Right lobe of liver (tissue), 6 donors: ENCODE measurements around the gene RPP38. TPM values are rescaled to one million over a fixed set of nuclear protein-coding genes. Genes with fewer than 3 reads are reported as not detected.

ENCODE experiments used
- ATAC-seq, 4 donors: fragments of 200-7000 bp; cut with Tn5 transposase; one replicate each; pipeline ENCODE4 v1.9.1; 2020; ENCODE audit warnings: mild to moderate bottlenecking in 4 of 4, moderate library complexity in 4 of 4
- DNase-seq, 3 donors: peaks; one replicate each; pipeline ENCODE4 v3.0.0-alpha.2; 2020
- H3K27ac ChIP-seq, 3 donors: fragments of 200-600 bp; one replicate each; pipeline ENCODE4 v1.8.0; 2022
- H3K27me3 ChIP-seq, 2 donors: fragments of 200-600 bp; one replicate each; pipeline ENCODE4 v1.8.0; 2022
- H3K36me3 ChIP-seq, 4 donors: fragments of 200-600 bp; sonication (generic) in 1 of 4; one replicate each; pipeline versions ENCODE4 v1.5.1 to v1.8.0; 2017 to 2022; ENCODE audit warnings: control low read depth in 1 of 4
- H3K4me1 ChIP-seq, 4 donors: fragments of 200-600 bp; sonication (generic) in 1 of 4; one replicate each; pipeline versions ENCODE4 v1.5.1 to v1.8.0; 2017 to 2022; ENCODE audit warnings: control low read depth in 1 of 4
- H3K4me3 ChIP-seq, 3 donors: fragments of 200-600 bp; one replicate each; pipeline ENCODE4 v1.8.0; 2022
- H3K9me3 ChIP-seq, 4 donors: fragments of 200-600 bp; sonication (generic) in 1 of 4; one replicate each; pipeline versions ENCODE4 v1.5.1 to v1.8.0; 2017 to 2022; ENCODE audit warnings: control low read depth in 1 of 4
- POLR2A ChIP-seq: fragments of 450-650 bp; IDR thresholded peaks from one replicate; pipeline ENCODE4 v1.6.1; 2017; ENCODE audit warnings: antibody characterized with exemption, mild to moderate bottlenecking
- WGBS: methylation state at CpG from one replicate; pipeline ENCODE4 v1.1.6; 2018; ENCODE audit warnings: low coverage, low lambda C conversion rate; ENCODE audit not compliant: insufficient coverage; ENCODE audit errors: missing lambda C conversion rate; 5-methylcytosine and 5-hydroxymethylcytosine counted together
- intact Hi-C, 2 donors: fragments of 100-400 bp; cut with DNase I; formaldehyde crosslinking; loops; one replicate each; pipeline versions ENCODE4 v1.11.2 to v1.14.1; 2022
- total RNA-seq, 6 experiments: library from RNA; depleted of rRNA in 2 of 6; stranded (reverse); fragments of >200 nt in 2 of 6; fragmentation: NEBNext Ultra II Directional in 3 of 6; extraction: Animal tissue kit (Norgen Biotek cat#: 25700) in 3 of 6; gene quantifications; one replicate each; pipeline versions ENCODE4 v1.1.0 to v1.2.4, GENCODE V29; 2016 to 2023
- TF ChIP-seq, protein P1 (sequence below), 4 donors: fragments of 200-600 bp in 3 of 4; fragments of 450-650 bp in 1 of 4; IDR thresholded peaks; one replicate each; pipeline versions ENCODE4 v1.5.1 to v1.8.0; 2016 to 2022; ENCODE audit warnings: antibody characterized with exemption in 4 of 4, mild to moderate bottlenecking in 2 of 4
- donor health status: DM: no; HTN: yes; CAD: no.
- donor health status: DM: no; HTN: no; CAD: no.
- donor health status: DM: no; HTN: no; CAD: no.
- donor health status: DM: no; HTN: yes; CAD: no.
- donor health status: DM: no; HTN: yes; CAD: no.

Gene RPP38
- total RNA-seq, 6 experiments from 2014 or later = 5.4 to 9.4 (median 6.9) TPM

DNA sequence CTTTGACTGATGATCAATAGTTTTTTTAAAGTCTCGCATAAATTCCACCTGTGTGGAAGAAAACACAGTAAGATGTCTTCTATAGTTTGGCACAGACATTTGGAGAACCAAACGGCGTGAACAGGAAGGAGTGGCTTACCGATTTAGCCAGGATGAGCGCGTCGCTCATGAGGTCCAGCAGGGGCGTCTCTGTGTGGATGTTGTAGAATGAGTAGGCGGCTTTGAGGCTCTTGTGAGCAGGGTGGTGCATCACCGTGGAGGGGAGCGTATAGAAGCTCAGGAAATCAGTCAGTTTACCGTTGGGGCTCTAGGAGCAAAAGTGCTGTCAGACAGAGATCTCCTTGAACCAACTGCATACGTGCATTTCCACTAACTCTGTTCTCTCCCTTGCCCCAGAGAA is 15.5 kb downstream of the RPP38 start:
- ATAC-seq (no peak), DNase-seq (no peak)
- H3K4me3 ChIP-seq = no peak overlapping the region
- TF ChIP-seq POLR2A = no peak
- TF ChIP-seq, protein P1, sequence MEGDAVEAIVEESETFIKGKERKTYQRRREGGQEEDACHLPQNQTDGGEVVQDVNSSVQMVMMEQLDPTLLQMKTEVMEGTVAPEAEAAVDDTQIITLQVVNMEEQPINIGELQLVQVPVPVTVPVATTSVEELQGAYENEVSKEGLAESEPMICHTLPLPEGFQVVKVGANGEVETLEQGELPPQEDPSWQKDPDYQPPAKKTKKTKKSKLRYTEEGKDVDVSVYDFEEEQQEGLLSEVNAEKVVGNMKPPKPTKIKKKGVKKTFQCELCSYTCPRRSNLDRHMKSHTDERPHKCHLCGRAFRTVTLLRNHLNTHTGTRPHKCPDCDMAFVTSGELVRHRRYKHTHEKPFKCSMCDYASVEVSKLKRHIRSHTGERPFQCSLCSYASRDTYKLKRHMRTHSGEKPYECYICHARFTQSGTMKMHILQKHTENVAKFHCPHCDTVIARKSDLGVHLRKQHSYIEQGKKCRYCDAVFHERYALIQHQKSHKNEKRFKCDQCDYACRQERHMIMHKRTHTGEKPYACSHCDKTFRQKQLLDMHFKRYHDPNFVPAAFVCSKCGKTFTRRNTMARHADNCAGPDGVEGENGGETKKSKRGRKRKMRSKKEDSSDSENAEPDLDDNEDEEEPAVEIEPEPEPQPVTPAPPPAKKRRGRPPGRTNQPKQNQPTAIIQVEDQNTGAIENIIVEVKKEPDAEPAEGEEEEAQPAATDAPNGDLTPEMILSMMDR (IDR thresholded peaks at IDR 0.05) = no peak
- 89% methylated on average over 8 of the region's 13 CpGs for WGBS
- H3K9me3 ChIP-seq = no peaks in the 10 kb centered on the region
- H3K4me1 ChIP-seq = peaks cover 0 to 17% (median 6%) of the 10 kb centered on the region in 4 donors
- peaks cover 0 to 10% (median under 1%) of the 10 kb centered on the region in 4 donors for H3K36me3 ChIP-seq
- no peak overlapping the region for H3K27ac ChIP-seq
- intact Hi-C loops = no loop called here
- no peaks in the 10 kb centered on the region for H3K27me3 ChIP-seq

DNA sequence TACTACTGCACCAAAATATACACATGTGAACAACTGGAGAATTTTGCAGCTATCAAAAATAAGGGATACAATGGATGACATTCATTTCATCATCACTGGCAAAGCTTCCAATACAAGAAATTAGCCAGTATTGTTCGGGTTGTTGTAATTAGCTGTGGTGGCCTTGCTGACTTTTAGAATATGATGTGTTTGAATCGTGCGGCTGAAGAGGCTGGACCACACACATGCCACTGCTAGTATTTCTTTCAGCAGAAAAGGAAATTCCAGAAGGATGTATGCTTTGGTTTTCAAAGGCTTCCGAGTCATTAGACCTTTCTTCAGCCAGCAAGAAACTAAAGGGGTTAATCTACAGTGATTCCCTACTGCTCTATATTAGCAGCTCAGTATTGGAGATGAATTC is 16.6 kb downstream of the RPP38 start:
- WGBS = 98% methylated on average over 4 of the region's 4 CpGs
- Histone ChIP-seq H3K4me1 (peaks cover 0 to 12% (median 4%) of the 10 kb centered on the region in 4 donors), H3K4me3 (no peak overlapping the region), H3K27ac (no peak overlapping the region), H3K36me3 (peaks cover 0 to 17% (median 2%) of the 10 kb centered on the region in 4 donors), H3K27me3 (no peaks in the 10 kb centered on the region), H3K9me3 (no peaks in the 10 kb centered on the region)
- no peak for TF ChIP-seq POLR2A
- TF ChIP-seq, protein P1 (IDR thresholded peaks at IDR 0.05) = no peak
- intact Hi-C loops = no loop called here
- ATAC-seq = no peak
- DNase-seq = no peak

DNA sequence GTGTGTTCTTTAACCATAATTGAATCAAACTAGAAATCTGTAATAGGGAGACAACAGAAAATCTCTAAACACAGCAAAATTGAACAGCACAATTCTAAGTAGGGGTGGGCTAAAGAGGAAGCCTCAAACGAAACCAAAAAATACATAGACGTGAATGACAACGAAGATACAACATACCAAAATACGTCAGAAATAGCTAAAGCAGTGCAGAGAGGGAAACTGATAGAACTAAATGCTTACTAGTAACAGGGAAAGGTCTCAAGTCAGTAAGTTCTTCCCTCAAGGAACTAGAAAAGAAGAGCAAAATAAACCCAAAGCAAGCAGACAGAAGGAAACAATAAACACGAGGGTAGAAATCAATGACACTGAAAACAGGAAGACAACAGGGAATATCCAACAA is 19.1 kb downstream of the RPP38 start:
- Histone ChIP-seq H3K4me3 (no peak overlapping the region), H3K4me1 (no peaks in the 10 kb centered on the region), H3K27ac (no peak overlapping the region), H3K36me3 (peaks cover 0 to 38% (median 6%) of the 10 kb centered on the region in 4 donors), H3K27me3 (no peaks in the 10 kb centered on the region), H3K9me3 (no peaks in the 10 kb centered on the region)
- ATAC-seq = no peak
- no peak for TF ChIP-seq POLR2A
- TF ChIP-seq, protein P1 (IDR thresholded peaks at IDR 0.05) = no peak
- no peak for DNase-seq
- intact Hi-C loops = no loop called here
- 94% methylated on average over 4 of the region's 5 CpGs for WGBS

DNA sequence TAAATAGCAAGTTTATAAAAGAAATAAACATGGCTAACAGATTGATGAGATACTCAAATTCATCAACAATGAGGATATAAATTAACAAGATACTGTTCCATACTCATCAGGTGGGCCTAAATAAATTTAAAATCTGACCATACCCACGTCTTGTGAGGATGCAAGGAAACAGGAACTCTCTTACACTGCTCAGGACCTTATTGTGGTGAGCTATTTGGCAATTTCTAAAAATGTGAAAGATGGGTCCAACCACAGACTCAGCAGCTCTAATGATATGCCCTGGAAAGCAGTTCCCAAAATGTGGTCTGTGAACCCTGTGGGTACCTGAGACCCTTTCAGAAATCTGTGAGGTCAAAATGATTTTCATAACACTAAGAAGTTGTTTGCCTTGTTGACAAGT is 21.5 kb downstream of the RPP38 start:
- intact Hi-C loops = no loop called here
- Histone ChIP-seq H3K27ac (no peak overlapping the region), H3K4me1 (no peaks in the 10 kb centered on the region), H3K36me3 (peaks cover 0 to 32% (median 6%) of the 10 kb centered on the region in 4 donors), H3K27me3 (no peaks in the 10 kb centered on the region), H3K9me3 (no peaks in the 10 kb centered on the region), H3K4me3 (no peak overlapping the region)
- DNase-seq = no peak
- ATAC-seq = no peak
- TF ChIP-seq, protein P1 (IDR thresholded peaks at IDR 0.05) = no peak
- no peak for TF ChIP-seq POLR2A
- WGBS = 80% methylated on average over 1 of the region's 1 CpG

- no peak overlapping the region for H3K4me3 ChIP-seq
- no peak overlapping the region for H3K27ac ChIP-seq
- TF ChIP-seq POLR2A = no peak
- TF ChIP-seq, protein P1 (IDR thresholded peaks at IDR 0.05) = no peak
- no peaks in the 10 kb centered on the region for H3K9me3 ChIP-seq
- ATAC-seq = no peak
- WGBS = 91% methylated on average over 3 of the region's 5 CpGs
- H3K27me3 ChIP-seq = no peaks in the 10 kb centered on the region
- no peak for DNase-seq
- intact Hi-C loops = no loop called here
- H3K4me1 ChIP-seq = no peaks in the 10 kb centered on the region
- H3K36me3 ChIP-seq = peaks cover 0 to 42% (median 10%) of the 10 kb centered on the region in 4 donors
These were observed 23.4 kb downstream of the RPP38 start for GRCh38 chr10:15120523-15120922.
